Stimulated activated naive B cell treated with anti-CD40 and anti-IgM and Interleukin-4, amounts not matched to agents 10 μg/mL and 1 μg/mL and 100 μg/mL, for 72 hours (primary cell): ENCODE data around the gene CORO2A.

Experiments
- ATAC-seq, 2 donors: fragments of 150-1000 bp; cut with Tn5 transposase; replicated peaks; 2 replicates each; pipeline ENCODE4 v1.10.0; 2021; ENCODE audit warnings: moderate library complexity in 1 of 2
- DNase-seq: peaks from one replicate; pipeline ENCODE4 v3.0.0; 2021
- H3K27ac Mint-ChIP-seq: one replicate; pipeline ENCODE4 v1.8.0; 2022; ENCODE audit warnings: mild to moderate bottlenecking, mixed read lengths
- H3K27me3 Mint-ChIP-seq, 2 donors: one replicate each; pipeline ENCODE4 v1.8.0; 2022; ENCODE audit warnings: mixed read lengths in 2 of 2
- H3K36me3 Mint-ChIP-seq, 2 donors: one replicate each; pipeline ENCODE4 v1.8.0; 2022; ENCODE audit warnings: mixed read lengths in 2 of 2, mild to moderate bottlenecking in 1 of 2
- H3K4me1 Mint-ChIP-seq, 2 donors: one replicate each; pipeline ENCODE4 v1.8.0; 2022; ENCODE audit warnings: mixed read lengths in 2 of 2, mild to moderate bottlenecking in 1 of 2
- H3K4me3 Mint-ChIP-seq, 2 donors: one replicate each; pipeline ENCODE4 v1.8.0; 2022; ENCODE audit warnings: mild to moderate bottlenecking in 2 of 2, mixed read lengths in 2 of 2, moderate library complexity in 1 of 2
- H3K9me3 Mint-ChIP-seq, 2 donors: one replicate each; pipeline ENCODE4 v1.8.0; 2022; ENCODE audit warnings: mixed read lengths in 2 of 2, mild to moderate bottlenecking in 1 of 2

Gene CORO2A

DNA sequence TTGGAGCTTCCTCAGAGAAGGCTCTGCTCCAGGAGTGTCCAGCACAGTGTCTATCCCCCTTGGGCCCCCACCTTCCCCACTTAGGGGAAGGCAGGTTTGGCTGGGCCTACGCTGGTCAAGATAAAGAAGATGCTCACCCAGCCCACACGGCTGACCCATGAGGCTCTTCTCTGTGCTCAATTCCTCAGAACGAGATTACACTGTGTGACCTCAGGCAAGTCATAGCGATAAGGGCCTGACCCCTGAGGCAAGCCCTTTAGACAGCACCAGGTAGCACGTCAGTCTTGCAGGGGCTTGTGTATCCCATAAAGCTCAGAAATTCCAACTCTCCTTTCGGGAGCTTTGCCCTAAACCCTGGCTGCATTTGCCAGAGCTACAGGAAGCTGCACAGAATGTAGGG is 32.6 kb downstream of the CORO2A start:
- Mint-ChIP-seq H3K36me3 (no peaks in the 10 kb centered on the region), H3K4me1 (no peaks in the 10 kb centered on the region), H3K9me3 (no peaks in the 10 kb centered on the region), H3K27me3 (peaks cover 0 to 8% of the 10 kb centered on the region in 2 donors), H3K4me3 (no peak overlapping the region), H3K27ac (no peak overlapping the region)
- no peak for DNase-seq
- ATAC-seq = no peak

DNA sequence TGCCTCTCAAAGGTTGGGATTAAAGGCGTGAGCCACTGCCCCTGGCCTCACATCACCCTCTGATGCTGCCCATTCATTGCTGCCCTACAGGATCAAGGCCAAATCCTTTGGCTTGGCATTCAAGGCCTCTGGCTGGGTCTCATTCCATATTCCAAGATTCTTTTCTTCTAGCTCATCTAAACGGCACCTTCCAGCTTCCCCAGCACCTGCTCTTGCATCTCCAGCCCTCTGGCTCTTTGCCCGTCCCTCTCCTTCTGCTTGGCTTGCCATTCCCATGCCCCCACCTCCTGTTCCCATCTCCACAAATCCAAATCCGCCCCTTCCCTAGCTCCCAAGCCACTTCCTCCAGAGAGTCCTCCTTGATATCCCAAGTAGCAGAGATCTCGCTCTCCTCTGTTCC is 33.1 kb downstream of the CORO2A start:
- no peaks in the 10 kb centered on the region for H3K4me1 Mint-ChIP-seq
- DNase-seq = no peak
- no peak overlapping the region for H3K4me3 Mint-ChIP-seq
- H3K27ac Mint-ChIP-seq = no peak overlapping the region
- H3K9me3 Mint-ChIP-seq = no peaks in the 10 kb centered on the region
- H3K36me3 Mint-ChIP-seq = no peaks in the 10 kb centered on the region
- H3K27me3 Mint-ChIP-seq = peaks cover 0 to 8% of the 10 kb centered on the region in 2 donors
- no peak for ATAC-seq

DNA sequence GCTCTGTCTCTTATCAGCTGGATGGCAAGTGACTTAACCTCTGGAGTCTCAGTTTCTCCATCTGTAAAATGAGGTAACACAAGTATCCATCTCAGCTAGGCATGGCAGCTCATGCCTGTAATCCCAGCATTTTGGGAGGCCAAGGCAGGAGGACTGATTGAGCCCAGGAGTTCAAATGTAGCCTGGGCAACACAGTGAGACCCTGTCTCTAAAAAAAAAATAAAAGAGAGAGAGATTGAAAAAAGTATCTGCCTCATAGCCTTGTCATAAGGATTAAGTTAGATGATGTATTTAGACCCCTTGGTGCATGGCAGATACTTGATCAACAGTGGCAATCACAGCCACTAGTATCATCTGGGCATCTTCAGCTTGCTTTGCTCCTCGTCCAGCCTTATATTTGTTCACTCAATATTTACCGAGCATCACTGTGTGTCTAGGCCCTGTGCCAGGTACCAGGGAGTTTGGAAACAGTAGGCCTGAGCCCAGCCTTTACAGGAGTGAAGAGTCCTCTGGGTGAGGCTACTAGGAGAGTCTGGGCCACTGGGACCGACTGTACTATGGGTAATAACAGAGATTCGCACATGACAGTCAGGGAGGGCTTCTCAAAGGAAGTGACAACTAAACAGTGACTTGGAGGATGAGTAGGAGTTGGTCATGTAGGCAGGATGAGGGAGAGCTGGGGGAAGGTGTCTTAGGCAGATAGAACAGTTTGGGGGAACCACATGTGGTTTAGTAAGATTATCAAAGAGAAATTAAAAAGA is 34.2 kb downstream of the CORO2A start:
- H3K4me3 Mint-ChIP-seq = no peak overlapping the region
- no peak for ATAC-seq
- H3K9me3 Mint-ChIP-seq = no peaks in the 10 kb centered on the region
- DNase-seq = no peak
- no peaks in the 10 kb centered on the region for H3K4me1 Mint-ChIP-seq
- no peak overlapping the region for H3K27ac Mint-ChIP-seq
- H3K36me3 Mint-ChIP-seq = no peaks in the 10 kb centered on the region
- H3K27me3 Mint-ChIP-seq = peaks cover 0 to 8% of the 10 kb centered on the region in 2 donors

DNA sequence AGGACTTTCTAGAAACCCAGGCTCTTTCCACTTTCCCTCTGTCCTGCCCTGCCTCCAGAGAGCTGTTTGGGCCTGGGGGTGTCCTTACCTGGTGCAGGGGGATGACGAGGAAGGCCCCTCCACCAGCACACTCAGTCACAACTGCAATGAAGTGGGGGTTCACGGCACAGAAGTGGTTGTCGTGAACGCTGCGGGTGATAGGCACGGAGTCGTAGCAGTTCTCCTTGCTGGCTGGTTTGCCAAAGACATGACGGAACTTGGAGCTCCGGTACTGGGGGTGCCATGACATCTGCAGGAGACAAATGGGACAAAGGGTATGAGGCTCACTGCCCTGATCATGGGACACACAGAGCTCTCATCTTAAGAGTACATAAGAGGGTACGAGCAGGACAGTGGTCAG is 35.1 kb downstream of the CORO2A start:
- Mint-ChIP-seq H3K27me3 (peaks cover 0 to 8% of the 10 kb centered on the region in 2 donors), H3K4me1 (no peaks in the 10 kb centered on the region), H3K9me3 (no peaks in the 10 kb centered on the region), H3K27ac (no peak overlapping the region), H3K4me3 (no peak overlapping the region), H3K36me3 (no peaks in the 10 kb centered on the region)
- ATAC-seq (no peak), DNase-seq (no peak)

DNA sequence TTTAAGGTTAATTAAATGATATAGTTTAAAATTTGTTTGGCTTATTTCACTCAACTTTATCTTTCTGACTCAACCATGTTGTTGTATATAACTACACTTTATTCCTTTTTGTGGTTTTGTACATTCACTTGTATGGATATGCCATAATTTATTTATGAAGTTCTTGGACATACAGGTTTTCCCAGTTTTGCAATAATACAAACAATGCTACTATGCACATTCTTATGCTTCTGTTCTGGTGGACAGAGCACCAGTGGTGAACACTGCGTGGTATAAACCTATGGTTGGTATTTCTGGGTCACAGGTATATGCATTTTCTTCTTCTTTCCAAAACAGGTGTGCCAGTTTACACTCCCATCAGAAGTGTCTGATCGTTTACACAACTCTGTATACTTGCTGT is 37.8 kb downstream of the CORO2A start:
- H3K36me3 Mint-ChIP-seq = no peaks in the 10 kb centered on the region
- H3K27ac Mint-ChIP-seq = no peak overlapping the region

DNA sequence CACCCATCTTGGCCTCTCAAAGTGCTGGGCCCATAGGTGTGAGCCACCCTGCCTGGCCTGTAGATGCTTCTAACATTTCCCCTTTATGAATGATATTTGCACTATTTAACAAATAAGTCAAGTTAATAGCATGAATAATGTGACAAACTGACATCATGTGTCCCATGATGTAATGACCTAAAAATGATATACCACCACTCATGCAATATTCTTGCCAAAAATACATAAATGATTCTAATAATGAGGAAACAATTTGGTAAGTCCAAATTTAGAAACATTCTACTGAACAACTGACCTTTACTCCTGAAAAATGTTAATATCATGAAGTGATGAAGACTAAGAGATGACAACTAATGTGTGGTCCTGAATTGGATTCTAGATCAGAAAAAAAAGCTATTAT is 39.9 kb downstream of the CORO2A start:
- no peaks in the 10 kb centered on the region for H3K9me3 Mint-ChIP-seq
- ATAC-seq (no peak), DNase-seq (no peak)
- H3K4me3 Mint-ChIP-seq = no peak overlapping the region
- no peaks in the 10 kb centered on the region for H3K36me3 Mint-ChIP-seq
- no peaks in the 10 kb centered on the region for H3K27me3 Mint-ChIP-seq
- no peaks in the 10 kb centered on the region for H3K4me1 Mint-ChIP-seq
- no peak overlapping the region for H3K27ac Mint-ChIP-seq

More for the DNA sequence above, 37.8 kb downstream of the CORO2A start:
- no peaks in the 10 kb centered on the region for H3K9me3 Mint-ChIP-seq
- H3K4me3 Mint-ChIP-seq = no peak overlapping the region
- peaks cover 0 to 4% of the 10 kb centered on the region in 2 donors for H3K27me3 Mint-ChIP-seq
- no peaks in the 10 kb centered on the region for H3K4me1 Mint-ChIP-seq
- DNase-seq (no peak), ATAC-seq (no peak)

DNA sequence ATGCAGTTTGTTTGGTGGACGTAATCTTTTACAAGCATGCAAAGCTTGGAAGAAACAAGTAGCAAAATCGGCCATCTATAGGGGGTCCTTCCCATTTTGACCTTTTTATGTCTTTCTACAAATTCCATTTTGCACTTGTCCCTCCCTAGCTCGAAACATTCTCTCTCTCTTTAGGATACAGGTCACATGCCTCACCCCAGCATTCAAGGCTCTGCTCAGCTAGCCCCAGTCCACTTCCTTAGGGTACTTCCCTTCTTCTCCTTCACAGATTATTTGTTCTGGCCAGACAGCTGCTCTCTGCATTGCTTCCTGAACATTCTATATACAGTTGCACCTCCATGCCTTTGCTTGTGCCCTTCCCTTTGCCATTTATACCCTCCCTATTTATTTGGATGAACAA is 41.7 kb downstream of the CORO2A start:
- Mint-ChIP-seq H3K9me3 (no peaks in the 10 kb centered on the region), H3K4me3 (no peak overlapping the region), H3K27ac (no peak overlapping the region), H3K4me1 (peaks cover 6 to 8% of the 10 kb centered on the region in 2 donors), H3K27me3 (no peaks in the 10 kb centered on the region), H3K36me3 (no peaks in the 10 kb centered on the region)
- ATAC-seq (no peak), DNase-seq (no peak)

DNA sequence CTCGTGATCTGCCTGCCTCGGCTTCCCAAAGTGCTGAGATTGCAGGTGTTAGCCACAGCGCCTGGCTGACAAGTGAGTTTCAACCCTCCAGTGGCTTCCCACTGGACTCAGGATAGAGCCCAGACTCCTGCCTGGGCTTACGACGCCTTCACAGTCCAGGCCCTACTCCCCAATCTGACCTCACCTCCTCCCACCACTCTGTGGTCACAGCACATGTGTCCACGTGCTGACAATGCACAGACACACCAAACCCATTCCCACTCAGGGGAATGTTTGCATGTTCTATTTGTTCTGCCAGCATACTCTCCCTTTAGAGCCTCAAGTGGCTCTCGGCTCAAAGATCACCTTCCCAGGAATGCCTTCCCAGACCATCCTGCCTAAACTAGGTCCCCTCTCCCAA is 42.3 kb downstream of the CORO2A start:
- H3K4me3 Mint-ChIP-seq = no peak overlapping the region
- DNase-seq (no peak), ATAC-seq (no peak)
- H3K4me1 Mint-ChIP-seq = peaks cover 6 to 8% of the 10 kb centered on the region in 2 donors
- no peaks in the 10 kb centered on the region for H3K36me3 Mint-ChIP-seq
- no peaks in the 10 kb centered on the region for H3K9me3 Mint-ChIP-seq
- no peaks in the 10 kb centered on the region for H3K27me3 Mint-ChIP-seq
- H3K27ac Mint-ChIP-seq = no peak overlapping the region

DNA sequence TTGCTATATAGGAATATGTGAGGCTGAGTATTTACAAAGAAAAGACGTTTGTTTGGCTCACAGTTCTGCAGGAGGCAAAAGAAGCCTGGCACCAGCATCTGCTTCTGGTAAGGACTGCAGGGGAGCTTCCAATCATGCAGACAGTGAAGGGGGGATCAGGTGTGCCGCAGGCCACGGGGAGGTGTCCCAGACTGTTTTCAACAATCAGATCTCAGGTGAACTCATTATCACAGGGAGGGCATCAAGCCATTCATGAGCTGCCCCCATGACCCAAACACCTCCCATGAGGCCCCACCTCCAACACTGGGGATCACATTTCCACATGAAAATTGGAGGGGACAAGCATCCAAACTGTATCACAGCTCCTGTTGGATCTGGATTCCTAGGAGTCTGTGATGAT is 43.0 kb downstream of the CORO2A start:
- no peak overlapping the region for H3K4me3 Mint-ChIP-seq
- no peaks in the 10 kb centered on the region for H3K9me3 Mint-ChIP-seq
- no peak overlapping the region for H3K27ac Mint-ChIP-seq
- H3K36me3 Mint-ChIP-seq = no peaks in the 10 kb centered on the region
- H3K27me3 Mint-ChIP-seq = no peaks in the 10 kb centered on the region
- ATAC-seq (no peak), DNase-seq (no peak)
- H3K4me1 Mint-ChIP-seq = peaks cover 6 to 8% of the 10 kb centered on the region in 2 donors

DNA sequence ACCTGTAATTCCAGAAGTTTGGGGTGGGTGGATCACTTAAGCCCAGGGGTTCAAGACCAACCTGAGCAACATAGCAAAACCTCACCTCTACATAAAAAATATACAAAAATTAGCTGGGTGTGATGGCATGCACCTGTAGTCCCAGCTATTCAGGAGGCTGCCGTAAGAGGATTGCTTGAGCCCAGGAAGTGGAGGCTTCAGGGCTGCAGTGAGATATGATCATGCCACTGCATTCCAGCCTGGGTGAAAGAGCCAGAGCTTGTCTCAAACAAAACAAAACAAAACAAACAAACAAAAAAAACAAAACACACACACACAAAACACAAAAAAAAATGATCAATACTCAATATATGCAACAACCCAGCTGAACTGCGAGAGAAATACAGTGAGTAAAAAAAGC is 44.0 kb downstream of the CORO2A start:
- ATAC-seq = no peak
- no peak overlapping the region for H3K4me3 Mint-ChIP-seq
- no peak for DNase-seq
- H3K27me3 Mint-ChIP-seq = no peaks in the 10 kb centered on the region
- peaks cover 6 to 8% of the 10 kb centered on the region in 2 donors for H3K4me1 Mint-ChIP-seq
- H3K27ac Mint-ChIP-seq = no peak overlapping the region
- H3K36me3 Mint-ChIP-seq = no peaks in the 10 kb centered on the region
- no peaks in the 10 kb centered on the region for H3K9me3 Mint-ChIP-seq

DNA sequence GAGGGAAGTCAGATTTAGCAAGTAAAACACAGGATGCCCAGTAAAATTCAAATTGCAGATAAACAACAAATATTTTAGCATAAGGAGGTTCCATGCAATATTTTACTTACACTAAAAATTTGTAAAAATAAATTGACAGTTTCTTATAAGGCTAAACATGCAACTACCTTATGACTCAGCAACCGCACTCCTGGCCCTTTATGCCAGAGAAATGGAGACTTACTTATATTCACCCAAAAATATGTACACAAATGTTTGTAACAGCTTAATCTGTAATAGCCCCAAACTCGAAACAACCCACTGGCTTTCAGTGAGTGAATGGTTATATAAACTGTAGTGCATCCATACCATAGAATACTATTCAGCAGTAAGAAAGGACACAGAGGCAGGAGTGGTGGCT is 44.9 kb downstream of the CORO2A start:
- peaks cover 6 to 8% of the 10 kb centered on the region in 2 donors for H3K4me1 Mint-ChIP-seq
- ATAC-seq (no peak), DNase-seq (no peak)
- no peak overlapping the region for H3K27ac Mint-ChIP-seq
- no peaks in the 10 kb centered on the region for H3K9me3 Mint-ChIP-seq
- H3K4me3 Mint-ChIP-seq = no peak overlapping the region
- H3K27me3 Mint-ChIP-seq = no peaks in the 10 kb centered on the region
- no peaks in the 10 kb centered on the region for H3K36me3 Mint-ChIP-seq

DNA sequence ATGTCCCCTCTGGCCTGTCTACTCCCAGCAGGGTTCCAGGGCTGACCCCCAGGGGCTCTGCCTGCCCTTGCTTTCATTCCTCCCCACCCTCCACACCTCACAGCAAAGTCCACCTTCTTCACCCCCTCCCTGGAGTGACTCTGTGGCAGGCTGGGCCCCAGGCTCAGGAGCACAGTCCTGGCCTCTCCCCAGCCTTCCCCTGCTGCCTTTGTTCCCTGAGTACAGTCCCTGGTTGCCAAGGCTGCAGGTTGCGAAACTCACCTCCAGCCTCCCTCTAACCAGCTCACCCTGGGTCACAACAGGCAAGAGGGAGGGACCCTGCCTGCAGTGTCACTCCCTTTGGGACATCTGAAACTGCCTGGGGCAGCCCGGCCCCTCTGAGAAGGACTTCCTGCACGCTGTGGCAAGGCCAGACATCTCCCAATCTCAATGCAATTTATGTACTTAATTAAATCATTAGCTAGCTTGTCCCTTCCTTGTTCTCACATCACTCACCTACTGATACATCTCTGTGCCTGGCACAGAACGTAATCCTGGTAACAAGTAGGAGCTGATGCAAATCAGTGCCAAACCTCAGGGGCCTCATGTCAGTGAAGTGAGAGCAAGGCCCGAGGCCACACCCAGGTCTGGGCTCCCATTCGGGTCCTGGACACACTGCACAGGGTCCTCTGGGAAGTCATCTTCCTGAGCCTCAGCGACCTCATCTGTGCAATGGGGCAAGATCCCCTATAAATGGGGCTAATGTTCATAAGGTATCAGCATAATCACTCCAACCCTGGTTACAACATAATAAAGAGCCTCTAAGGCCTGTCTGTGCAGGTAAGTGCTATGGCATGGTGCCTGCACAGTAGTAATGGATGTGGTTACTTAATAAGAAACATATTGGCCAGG is 46.1 kb downstream of the CORO2A start:
- Mint-ChIP-seq H3K27me3 (no peaks in the 10 kb centered on the region), H3K4me1 (peaks cover 6 to 8% of the 10 kb centered on the region in 2 donors), H3K27ac (no peak overlapping the region), H3K9me3 (no peaks in the 10 kb centered on the region), H3K4me3 (no peak overlapping the region), H3K36me3 (no peaks in the 10 kb centered on the region)
- no peak for DNase-seq
- peak in 1 of 2 donors; percentile 31 for ATAC-seq

DNA sequence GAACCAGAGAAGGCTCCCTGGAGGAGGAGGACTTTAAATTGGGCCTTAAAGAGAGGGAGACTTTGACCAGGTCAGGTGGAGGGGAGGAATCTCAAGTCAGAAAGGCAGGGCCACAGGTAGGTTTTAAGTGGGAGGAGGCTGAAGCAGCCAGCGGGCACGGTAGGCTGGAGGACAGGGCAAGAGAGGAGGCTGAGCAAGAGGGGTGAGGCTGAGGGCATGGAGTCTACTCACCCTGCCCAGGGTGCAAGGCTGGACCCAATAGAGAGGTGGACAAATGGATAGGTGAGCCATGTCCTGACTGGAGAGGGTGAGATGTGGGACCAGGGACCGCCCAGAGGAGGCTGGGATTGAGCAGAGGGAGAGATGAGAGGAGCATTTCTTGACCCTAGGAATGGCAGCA is 47.8 kb downstream of the CORO2A start:
- Mint-ChIP-seq H3K4me1 (peaks cover 6 to 8% of the 10 kb centered on the region in 2 donors), H3K36me3 (no peaks in the 10 kb centered on the region), H3K27ac (no peak overlapping the region), H3K9me3 (no peaks in the 10 kb centered on the region), H3K4me3 (no peak overlapping the region), H3K27me3 (no peaks in the 10 kb centered on the region)
- ATAC-seq (no peak), DNase-seq (no peak)

DNA sequence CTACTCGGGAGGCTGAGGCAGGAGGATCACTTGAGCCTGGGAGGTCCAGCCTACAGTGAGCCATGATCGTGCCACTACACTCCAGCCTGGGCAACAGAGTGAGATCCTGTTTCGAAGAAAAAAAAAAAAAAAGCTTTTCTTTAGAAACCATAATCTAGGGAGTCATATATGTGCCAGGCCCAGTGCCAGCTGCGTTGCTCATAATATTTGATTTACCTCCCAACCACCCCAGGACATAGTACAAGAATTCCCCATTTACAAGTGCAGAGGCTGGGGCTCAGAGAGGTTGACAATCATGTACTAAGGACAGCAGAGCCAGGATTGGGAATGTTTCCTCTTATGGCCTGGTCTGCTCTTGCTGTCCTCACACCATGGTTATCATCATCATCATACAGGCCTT is 48.4 kb downstream of the CORO2A start:
- peaks cover 6 to 8% of the 10 kb centered on the region in 2 donors for H3K4me1 Mint-ChIP-seq
- no peaks in the 10 kb centered on the region for H3K36me3 Mint-ChIP-seq
- DNase-seq (no peak), ATAC-seq (no peak)
- H3K27ac Mint-ChIP-seq = no peak overlapping the region
- H3K4me3 Mint-ChIP-seq = no peak overlapping the region
- no peaks in the 10 kb centered on the region for H3K27me3 Mint-ChIP-seq
- H3K9me3 Mint-ChIP-seq = no peaks in the 10 kb centered on the region

DNA sequence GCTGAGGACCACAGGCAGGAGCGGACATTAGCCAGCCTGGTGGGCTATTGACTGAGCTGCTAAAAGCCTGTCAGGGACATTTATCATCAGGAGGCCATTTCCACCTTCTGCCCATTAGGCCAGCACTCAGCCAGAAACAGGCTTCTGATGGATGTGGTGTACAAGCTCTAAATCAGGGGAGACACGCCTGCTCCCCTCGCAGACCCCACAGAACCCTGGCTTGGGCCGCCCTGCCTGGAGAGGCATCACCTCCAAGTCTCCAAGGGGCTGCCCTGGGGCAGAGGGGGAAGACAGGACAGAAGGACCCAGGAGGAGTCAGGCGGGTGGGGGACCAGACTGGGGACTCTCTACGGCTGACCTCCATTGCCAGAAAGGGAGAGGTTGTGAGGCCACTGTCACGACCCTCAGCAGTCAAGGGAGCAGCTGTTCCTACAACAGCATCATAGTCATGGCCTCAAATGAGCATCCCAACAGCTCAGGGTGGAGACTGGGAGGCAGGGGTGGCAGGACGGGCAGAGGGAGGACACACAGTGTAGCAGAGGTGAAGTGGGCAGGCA is 49.4 kb downstream of the CORO2A start:
- Mint-ChIP-seq H3K27ac (peak overlapping the region; percentile 25), H3K4me3 (no peak overlapping the region), H3K9me3 (no peaks in the 10 kb centered on the region), H3K4me1 (peaks cover 6 to 8% of the 10 kb centered on the region in 2 donors), H3K27me3 (no peaks in the 10 kb centered on the region), H3K36me3 (no peaks in the 10 kb centered on the region)
- no peak for ATAC-seq
- DNase-seq = no peak
